Endothelial cell of umbilical vein (primary cell): ENCODE data around the gene DMBT1. TPM values are rescaled to one million over a fixed set of nuclear protein-coding genes. Genes with fewer than 3 reads are reported as not detected.

Experiments
- BruUV-seq: library from RNA; stranded (reverse); fragments of 400-500 nt; replicated peaks from 2 replicates; lab custom pipeline; 2021; lab: Mats Ljungman, UMichigan
- CTCF ChIA-PET: fragments of 300-600, 350-600 bp; sonication (Branson Sonifier 250); formaldehyde crosslinking; loops from one replicate; lab custom pipeline; 2021; ENCODE audit warnings: antibody characterized with exemption, inconsistent platforms; lab: Charles Lee
- POLR2A ChIA-PET: fragments of 300-600, 350-600 bp; sonication (Branson Sonifier 250); formaldehyde crosslinking; loops from one replicate; lab custom pipeline; 2021; ENCODE audit warnings: antibody characterized with exemption, inconsistent platforms; lab: Charles Lee
- DNase-seq: peaks from one replicate; pipeline ENCODE4 v3.0.0-alpha.2; 2011; ENCODE audit warnings: low read depth, low spot score
- FAIRE-seq: peaks from 2 replicates; lab custom pipeline; 2011; peaks lifted over from hg19 to GRCh38; lab: Jason Lieb, UNC
- H2AFZ ChIP-seq: 2 replicates; pipeline ENCODE4 v1.6.0; 2012; ENCODE audit warnings: low read depth, low read length, control low read depth, inconsistent platforms
- H3K27ac ChIP-seq: 2 replicates; pipeline ENCODE4 v1.5.1; 2011; ENCODE audit warnings: low read depth, mild to moderate bottlenecking, control low read depth, low read length, moderate library complexity; ENCODE audit not compliant: insufficient read depth
- H3K27me3 ChIP-seq, 2 experiments: 2 replicates each; pipeline versions ENCODE4 v1.6.0 to v1.6.1; 2011; ENCODE audit warnings: low read length in 2 of 2, mixed read lengths in 1 of 2; ENCODE audit not compliant: control insufficient read depth in 2 of 2, insufficient read depth in 2 of 2
- H3K36me3 ChIP-seq, 2 experiments: 2 replicates in 1 of 2; 3 replicates in 1 of 2; pipeline ENCODE4 v1.5.1; 2011; ENCODE audit warnings: low read length in 2 of 2, mild to moderate bottlenecking in 1 of 2, moderate library complexity in 1 of 2; ENCODE audit not compliant: control insufficient read depth in 2 of 2, insufficient read depth in 2 of 2; ENCODE audit errors: extremely low read depth in 1 of 2
- H3K4me1 ChIP-seq: 3 replicates; pipeline ENCODE4 v1.5.1; 2011; ENCODE audit warnings: mild to moderate bottlenecking, low read length; ENCODE audit not compliant: control insufficient read depth, insufficient read depth; ENCODE audit errors: extremely low read depth
- H3K4me2 ChIP-seq: 2 replicates; pipeline ENCODE4 v1.6.1; 2011; ENCODE audit warnings: low read length, control low read depth, mixed read lengths; ENCODE audit not compliant: insufficient read depth
- H3K4me3 ChIP-seq, 3 experiments: fragments of 200-600 bp in 1 of 3; sonication (generic), shearing (Covaris generic) in 1 of 3; replicated peaks in 1 of 3; 2 replicates each; pipeline ENCODE4 v1.5.1; 2011 to 2016; ENCODE audit warnings: control low read depth in 3 of 3, low read length in 3 of 3, mild to moderate bottlenecking in 2 of 3, inconsistent platforms in 1 of 3, low read depth in 1 of 3, moderate library complexity in 1 of 3; ENCODE audit not compliant: insufficient read depth in 1 of 3
- H3K79me2 ChIP-seq: 2 replicates; pipeline ENCODE4 v1.6.0; 2012; ENCODE audit warnings: low read length, inconsistent platforms; ENCODE audit not compliant: control insufficient read depth, insufficient read depth
- H3K9ac ChIP-seq: replicated peaks from 2 replicates; pipeline ENCODE3; 2011; ENCODE audit warnings: low read length, control low read depth; ENCODE audit not compliant: insufficient read depth; ENCODE audit errors: extremely low read depth
- H3K9me1 ChIP-seq: replicated peaks from 3 replicates; pipeline ENCODE4 v1.6.0; 2011; ENCODE audit warnings: mild to moderate bottlenecking, low read length; ENCODE audit not compliant: control insufficient read depth, insufficient read depth; ENCODE audit errors: extremely low read depth
- H3K9me3 ChIP-seq: replicated peaks from 2 replicates; pipeline ENCODE4 v1.5.1; 2012; ENCODE audit warnings: low read length, inconsistent platforms; ENCODE audit not compliant: control insufficient read depth, insufficient read depth
- H4K20me1 ChIP-seq: replicated peaks from 2 replicates; pipeline ENCODE3; 2011; ENCODE audit warnings: mild to moderate bottlenecking, low read length; ENCODE audit not compliant: control insufficient read depth, insufficient read depth; ENCODE audit errors: extremely low read depth
- GATA2 ChIP-seq: IDR thresholded peaks from 2 replicates; pipeline ENCODE4 v1.7.0; 2011; ENCODE audit warnings: low read depth, mild to moderate bottlenecking, moderate library complexity, mixed read lengths, low read length; ENCODE audit not compliant: insufficient read length, insufficient read depth
- JUN ChIP-seq: IDR thresholded peaks from 2 replicates; pipeline ENCODE4 v1.6.1; 2011; ENCODE audit warnings: borderline replicate concordance, low read depth; ENCODE audit not compliant: insufficient read length, insufficient read depth
- MYC ChIP-seq: IDR thresholded peaks from one replicate; pipeline ENCODE4 v1.6.1; 2011; ENCODE audit warnings: mild to moderate bottlenecking, low read depth, low read length
- POLR2A ChIP-seq: IDR thresholded peaks from 2 replicates; pipeline ENCODE4 v1.6.1; 2012; ENCODE audit warnings: low read depth, mild to moderate bottlenecking, control low read depth, low read length
- dilution Hi-C: fragments of 300-500 bp; cut with MboI; formaldehyde crosslinking; loops from one replicate; pipeline ENCODE4 v1.15.0; 2019; ENCODE audit warnings: low sequenced_read_pairs; ENCODE audit not compliant: extremely low pct_ligation_motif_present
- intact Hi-C: fragments of 100-400 bp; cut with micrococcal nuclease; formaldehyde crosslinking; loops from one replicate; pipeline ENCODE4 v1.10.0; 2022
- polyA plus RNA-seq, 4 experiments: library from polyadenylated mRNA; depleted of rRNA in 3 of 4; stranded (reverse) in 3 of 4; unstranded in 1 of 4; fragments of >200 nt; gene quantifications; 2 replicates each; pipeline versions ENCODE4 v1.2.1 to v1.2.3, GENCODE V29; 2011 to 2012; ENCODE audit warnings: missing spikeins in 1 of 4
- total RNA-seq: library from RNA; stranded (reverse); gene quantifications from 2 replicates; pipeline ENCODE4 v1.2.3, GENCODE V29; 2021
- TF ChIP-seq, protein P1 (sequence below), 2 donors: IDR thresholded peaks; 1 replicate in 1 of 2; 2 replicates in 1 of 2; pipeline ENCODE4 v1.5.1; 2011; ENCODE audit warnings: low read length in 2 of 2, mild to moderate bottlenecking in 2 of 2, moderate library complexity in 2 of 2, control low read depth in 1 of 2, inconsistent platforms in 1 of 2, low read depth in 1 of 2; ENCODE audit not compliant: insufficient read depth in 1 of 2; ENCODE audit errors: extremely low read depth in 1 of 2

The DMBT1 gene
- total and polyA plus RNA-seq, 2 donors (not counting 3 experiments of a cell fraction or from before 2014, with no cell fraction given): 0.01 TPM; not detected in 1

DNA sequence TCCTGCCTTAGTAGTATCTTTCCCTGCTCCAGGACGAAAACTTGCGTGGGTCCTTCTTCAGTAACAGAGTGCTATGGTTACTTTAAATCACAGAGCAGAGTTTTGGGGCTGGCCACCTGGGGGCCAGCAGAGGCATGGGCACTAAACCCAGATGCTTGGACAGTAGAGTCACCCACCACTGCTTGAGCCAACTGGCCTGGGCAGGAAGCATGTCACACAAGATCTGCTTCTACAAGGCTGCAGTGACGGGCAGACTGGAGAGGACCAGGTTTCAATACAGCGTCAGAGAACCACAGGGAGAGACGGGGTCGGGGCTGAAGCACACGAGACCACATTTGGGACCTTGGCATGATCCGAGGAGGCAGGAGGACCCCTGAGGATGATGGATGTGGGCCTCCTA, 14.3 kb upstream of the DMBT1 start:
- dilution Hi-C loops: no loop called here

More for the DNA sequence above, 14.3 kb upstream of the DMBT1 start:
- no peak overlapping the region for H3K4me3 ChIP-seq
- no peak overlapping the region for H3K27ac ChIP-seq
- FAIRE-seq (no peak), DNase-seq (no peak)
- POLR2A ChIA-PET: no interaction called here
- no peaks in the 10 kb centered on the region for H4K20me1 ChIP-seq
- H3K9me1 ChIP-seq: no peaks in the 10 kb centered on the region
- no peaks in the 10 kb centered on the region for H3K27me3 ChIP-seq
- TF ChIP-seq POLR2A (no peak), JUN (no peak), MYC (no peak), GATA2 (no peak)
- TF ChIP-seq, protein P1, sequence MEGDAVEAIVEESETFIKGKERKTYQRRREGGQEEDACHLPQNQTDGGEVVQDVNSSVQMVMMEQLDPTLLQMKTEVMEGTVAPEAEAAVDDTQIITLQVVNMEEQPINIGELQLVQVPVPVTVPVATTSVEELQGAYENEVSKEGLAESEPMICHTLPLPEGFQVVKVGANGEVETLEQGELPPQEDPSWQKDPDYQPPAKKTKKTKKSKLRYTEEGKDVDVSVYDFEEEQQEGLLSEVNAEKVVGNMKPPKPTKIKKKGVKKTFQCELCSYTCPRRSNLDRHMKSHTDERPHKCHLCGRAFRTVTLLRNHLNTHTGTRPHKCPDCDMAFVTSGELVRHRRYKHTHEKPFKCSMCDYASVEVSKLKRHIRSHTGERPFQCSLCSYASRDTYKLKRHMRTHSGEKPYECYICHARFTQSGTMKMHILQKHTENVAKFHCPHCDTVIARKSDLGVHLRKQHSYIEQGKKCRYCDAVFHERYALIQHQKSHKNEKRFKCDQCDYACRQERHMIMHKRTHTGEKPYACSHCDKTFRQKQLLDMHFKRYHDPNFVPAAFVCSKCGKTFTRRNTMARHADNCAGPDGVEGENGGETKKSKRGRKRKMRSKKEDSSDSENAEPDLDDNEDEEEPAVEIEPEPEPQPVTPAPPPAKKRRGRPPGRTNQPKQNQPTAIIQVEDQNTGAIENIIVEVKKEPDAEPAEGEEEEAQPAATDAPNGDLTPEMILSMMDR (IDR thresholded peaks at IDR 0.05; ENCODE audit: extremely low read depth in 1 of 2, insufficient read depth in 1 of 2, low read depth in 1 of 2, low read length in 2 of 2): no peak
- H3K4me2 ChIP-seq: no peak overlapping the region
- H3K9ac ChIP-seq: no peak overlapping the region
- H3K4me1 ChIP-seq: peaks cover 4% of the 10 kb centered on the region
- H3K9me3 ChIP-seq: no peaks in the 10 kb centered on the region
- intact Hi-C loops: no loop called here
- H2AFZ ChIP-seq: no peak overlapping the region
- no peaks in the 10 kb centered on the region for H3K79me2 ChIP-seq
- CTCF ChIA-PET: interaction anchor here (1.2 kb wide), 1 partner anchor 19 kb away, joined by 3 read pairs; no protein-coding TSS in a partner anchor
- no peaks in the 10 kb centered on the region for H3K36me3 ChIP-seq
- no TSS peak for BruUV-seq
